Rectal smooth muscle tissue (tissue), 1 donor: Measurements from ENCODE around the gene GNG2.
A peak's percentile ranks its signal among the peaks of the same experiment; 100 is the strongest.

Experiments
- H3K27ac ChIP-seq: one replicate; pipeline ENCODE4 v1.7.0; 2013; ENCODE audit warnings: low read depth, low read length, inconsistent platforms
- H3K27me3 ChIP-seq: one replicate; pipeline ENCODE4 v1.7.0; 2013; ENCODE audit warnings: low read length; ENCODE audit not compliant: control insufficient read depth, insufficient read depth
- H3K36me3 ChIP-seq: one replicate; pipeline ENCODE4 v1.7.0; 2013; ENCODE audit warnings: low read length; ENCODE audit not compliant: control insufficient read depth, insufficient read depth
- H3K4me1 ChIP-seq: one replicate; pipeline ENCODE4 v1.7.0; 2013; ENCODE audit warnings: low read length; ENCODE audit not compliant: control insufficient read depth, insufficient read depth
- H3K4me3 ChIP-seq: one replicate; pipeline ENCODE4 v1.7.0; 2013; ENCODE audit warnings: low read length
- H3K9ac ChIP-seq: one replicate; pipeline ENCODE4 v1.7.0; 2013; ENCODE audit warnings: low read length

The GNG2 gene

GRCh38 chr14:51912112-51912786 lies 51.8 kb downstream of the GNG2 start:
- Histone ChIP-seq H3K36me3 (no peaks in the 10 kb centered on the region), H3K9ac (no peak overlapping the region), H3K4me1 (peaks cover 5% of the 10 kb centered on the region), H3K27ac (no peak overlapping the region), H3K4me3 (no peak overlapping the region), H3K27me3 (no peaks in the 10 kb centered on the region)

- no peaks in the 10 kb centered on the region for H3K36me3 ChIP-seq
- H3K27me3 ChIP-seq: no peaks in the 10 kb centered on the region
- H3K4me3 ChIP-seq: no peak overlapping the region
- H3K27ac ChIP-seq: no peak overlapping the region
- H3K9ac ChIP-seq: no peak overlapping the region
- H3K4me1 ChIP-seq: peaks cover 5% of the 10 kb centered on the region
Measured at GRCh38 chr14:51914310-51914709, 53.9 kb downstream of the GNG2 start.

GRCh38 chr14:51917193-51917592 lies 56.8 kb downstream of the GNG2 start:
- no peak overlapping the region for H3K4me3 ChIP-seq
- no peaks in the 10 kb centered on the region for H3K27me3 ChIP-seq
- H3K9ac ChIP-seq: no peak overlapping the region
- peaks cover 5% of the 10 kb centered on the region for H3K4me1 ChIP-seq
- H3K36me3 ChIP-seq: no peaks in the 10 kb centered on the region
- no peak overlapping the region for H3K27ac ChIP-seq

GRCh38 chr14:51921026-51921425 lies 60.6 kb downstream of the GNG2 start:
- Histone ChIP-seq H3K4me1 (peaks cover 5% of the 10 kb centered on the region), H3K27me3 (no peaks in the 10 kb centered on the region), H3K36me3 (no peaks in the 10 kb centered on the region), H3K9ac (no peak overlapping the region), H3K27ac (no peak overlapping the region), H3K4me3 (no peak overlapping the region)

- Histone ChIP-seq H3K27me3 (no peaks in the 10 kb centered on the region), H3K36me3 (no peaks in the 10 kb centered on the region), H3K27ac (peak overlapping the region; percentile 78), H3K4me1 (peaks cover 2% of the 10 kb centered on the region), H3K9ac (no peak overlapping the region), H3K4me3 (no peak overlapping the region)
Measured at GRCh38 chr14:51922624-51923023, 62.2 kb downstream of the GNG2 start.

GRCh38 chr14:51924600-51924999 lies 64.2 kb downstream of the GNG2 start:
- H3K27me3 ChIP-seq: no peaks in the 10 kb centered on the region
- H3K4me3 ChIP-seq: no peak overlapping the region
- H3K4me1 ChIP-seq: peaks cover 2% of the 10 kb centered on the region
- no peak overlapping the region for H3K27ac ChIP-seq
- H3K36me3 ChIP-seq: no peaks in the 10 kb centered on the region
- no peak overlapping the region for H3K9ac ChIP-seq

GRCh38 chr14:51925980-51926379 lies 65.6 kb downstream of the GNG2 start:
- no peak overlapping the region for H3K27ac ChIP-seq
- H3K36me3 ChIP-seq: no peaks in the 10 kb centered on the region
- H3K9ac ChIP-seq: no peak overlapping the region

GRCh38 chr14:51926449-51926848 lies 66.0 kb downstream of the GNG2 start:
- H3K36me3 ChIP-seq: no peaks in the 10 kb centered on the region
- no peak overlapping the region for H3K9ac ChIP-seq
- no peak overlapping the region for H3K27ac ChIP-seq
- H3K4me1 ChIP-seq: peaks cover 5% of the 10 kb centered on the region
- H3K4me3 ChIP-seq: no peak overlapping the region
- H3K27me3 ChIP-seq: no peaks in the 10 kb centered on the region

More at GRCh38 chr14:51925980-51926379, 65.6 kb downstream of the GNG2 start:
- no peaks in the 10 kb centered on the region for H3K27me3 ChIP-seq
- peaks cover 5% of the 10 kb centered on the region for H3K4me1 ChIP-seq
- H3K4me3 ChIP-seq: no peak overlapping the region

- H3K4me3 ChIP-seq: no peak overlapping the region
- peaks cover 3% of the 10 kb centered on the region for H3K4me1 ChIP-seq
- H3K27me3 ChIP-seq: no peaks in the 10 kb centered on the region
- no peak overlapping the region for H3K9ac ChIP-seq
- no peak overlapping the region for H3K27ac ChIP-seq
- no peaks in the 10 kb centered on the region for H3K36me3 ChIP-seq
Measured at GRCh38 chr14:51928568-51928967, 68.2 kb downstream of the GNG2 start.

- Histone ChIP-seq H3K27me3 (no peaks in the 10 kb centered on the region), H3K4me3 (no peak overlapping the region), H3K27ac (no peak overlapping the region), H3K4me1 (peaks cover 3% of the 10 kb centered on the region), H3K9ac (no peak overlapping the region), H3K36me3 (no peaks in the 10 kb centered on the region)
Measured at GRCh38 chr14:51929166-51929565, 68.8 kb downstream of the GNG2 start.

- no peaks in the 10 kb centered on the region for H3K36me3 ChIP-seq
- H3K4me1 ChIP-seq: peaks cover 3% of the 10 kb centered on the region
- H3K27ac ChIP-seq: no peak overlapping the region
- H3K9ac ChIP-seq: no peak overlapping the region
- no peaks in the 10 kb centered on the region for H3K27me3 ChIP-seq
- H3K4me3 ChIP-seq: no peak overlapping the region
Measured at GRCh38 chr14:51929910-51930682, 69.7 kb downstream of the GNG2 start.

GRCh38 chr14:51931308-51931707 lies 70.9 kb downstream of the GNG2 start:
- H3K27me3 ChIP-seq: no peaks in the 10 kb centered on the region
- no peak overlapping the region for H3K9ac ChIP-seq
- no peak overlapping the region for H3K27ac ChIP-seq
- no peaks in the 10 kb centered on the region for H3K36me3 ChIP-seq
- no peak overlapping the region for H3K4me3 ChIP-seq
- peaks cover 5% of the 10 kb centered on the region for H3K4me1 ChIP-seq

- Histone ChIP-seq H3K27ac (no peak overlapping the region), H3K36me3 (no peaks in the 10 kb centered on the region), H3K9ac (no peak overlapping the region), H3K27me3 (no peaks in the 10 kb centered on the region), H3K4me1 (peaks cover 5% of the 10 kb centered on the region), H3K4me3 (no peak overlapping the region)
Measured at GRCh38 chr14:51933191-51933590, 72.8 kb downstream of the GNG2 start.
